ENCODE measurements around the gene CHRM5. TPM values are rescaled to one million over a fixed set of nuclear protein-coding genes. Genes with fewer than 3 reads are reported as not detected.
A peak's percentile ranks its signal among the peaks of the same experiment; 100 is the strongest.

Gene CHRM5
- polyA plus RNA-seq (2012; ENCODE audit: insufficient read length, low read depth): not detected

GRCh38 chr15:33968224-33968623 is at the start of gene CHRM5:
Gene CHRM5 (plus strand): TSS chr15:33968497. CDS start chr15:34062718, 94,221 bp downstream.
- TF ChIP-seq, protein P1, sequence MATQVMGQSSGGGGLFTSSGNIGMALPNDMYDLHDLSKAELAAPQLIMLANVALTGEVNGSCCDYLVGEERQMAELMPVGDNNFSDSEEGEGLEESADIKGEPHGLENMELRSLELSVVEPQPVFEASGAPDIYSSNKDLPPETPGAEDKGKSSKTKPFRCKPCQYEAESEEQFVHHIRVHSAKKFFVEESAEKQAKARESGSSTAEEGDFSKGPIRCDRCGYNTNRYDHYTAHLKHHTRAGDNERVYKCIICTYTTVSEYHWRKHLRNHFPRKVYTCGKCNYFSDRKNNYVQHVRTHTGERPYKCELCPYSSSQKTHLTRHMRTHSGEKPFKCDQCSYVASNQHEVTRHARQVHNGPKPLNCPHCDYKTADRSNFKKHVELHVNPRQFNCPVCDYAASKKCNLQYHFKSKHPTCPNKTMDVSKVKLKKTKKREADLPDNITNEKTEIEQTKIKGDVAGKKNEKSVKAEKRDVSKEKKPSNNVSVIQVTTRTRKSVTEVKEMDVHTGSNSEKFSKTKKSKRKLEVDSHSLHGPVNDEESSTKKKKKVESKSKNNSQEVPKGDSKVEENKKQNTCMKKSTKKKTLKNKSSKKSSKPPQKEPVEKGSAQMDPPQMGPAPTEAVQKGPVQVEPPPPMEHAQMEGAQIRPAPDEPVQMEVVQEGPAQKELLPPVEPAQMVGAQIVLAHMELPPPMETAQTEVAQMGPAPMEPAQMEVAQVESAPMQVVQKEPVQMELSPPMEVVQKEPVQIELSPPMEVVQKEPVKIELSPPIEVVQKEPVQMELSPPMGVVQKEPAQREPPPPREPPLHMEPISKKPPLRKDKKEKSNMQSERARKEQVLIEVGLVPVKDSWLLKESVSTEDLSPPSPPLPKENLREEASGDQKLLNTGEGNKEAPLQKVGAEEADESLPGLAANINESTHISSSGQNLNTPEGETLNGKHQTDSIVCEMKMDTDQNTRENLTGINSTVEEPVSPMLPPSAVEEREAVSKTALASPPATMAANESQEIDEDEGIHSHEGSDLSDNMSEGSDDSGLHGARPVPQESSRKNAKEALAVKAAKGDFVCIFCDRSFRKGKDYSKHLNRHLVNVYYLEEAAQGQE (IDR thresholded peaks at IDR 0.05; ENCODE audit: insufficient read depth in 1 of 2, low read depth in 2 of 2, low read length in 2 of 2): peak in 1 of 2 experiments; percentile 68; a peak in 2 of 4 replicates
- no peak for TF ChIP-seq SIN3A (IDR thresholded peaks at IDR 0.05; ENCODE audit: borderline replicate concordance, insufficient read depth, low read length)
- TF ChIP-seq POLR2AphosphoS5 (IDR thresholded peaks at IDR 0.05; ENCODE audit: low read depth, low read length): no peak

GRCh38 chr15:33923446-33923845 is 44.9 kb upstream of the CHRM5 start:
- TF ChIP-seq TAF1 (IDR thresholded peaks at IDR 0.05; ENCODE audit: borderline replicate concordance, insufficient read depth, low read length) (no peak), SIN3A (IDR thresholded peaks at IDR 0.05; ENCODE audit: borderline replicate concordance, insufficient read depth, low read length) (no peak), FOXP2 (optimal IDR thresholded peaks at IDR 0.05; ENCODE audit: borderline replicate concordance, extremely low read depth, extremely low read length, insufficient read depth) (no peak), POLR2AphosphoS5 (IDR thresholded peaks at IDR 0.05; ENCODE audit: low read depth, low read length) (no peak)
- TF ChIP-seq, protein P1 (IDR thresholded peaks at IDR 0.05; ENCODE audit: insufficient read depth in 1 of 2, low read depth in 2 of 2, low read length in 2 of 2): no peak

DNA sequence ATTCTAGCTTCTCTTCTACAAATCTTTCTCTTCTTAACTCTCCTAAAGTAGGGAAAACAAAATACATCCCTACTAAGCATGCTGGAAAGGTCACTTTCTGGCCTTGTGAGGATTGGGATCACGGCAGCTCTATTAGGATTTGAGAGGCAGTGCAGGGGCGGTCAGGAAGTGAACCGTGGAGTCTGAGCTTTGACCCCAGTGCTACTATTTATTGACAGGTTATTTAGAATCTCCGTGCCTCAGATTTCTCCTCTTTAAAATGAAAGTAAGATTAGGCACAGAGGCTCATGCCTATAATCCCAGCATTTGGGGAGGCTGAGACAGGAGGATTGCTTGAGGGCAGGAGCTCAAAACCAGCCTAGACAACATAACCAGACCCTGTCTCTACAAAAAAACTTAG is 42.0 kb upstream of the CHRM5 start:
- TF ChIP-seq FOXP2 (optimal IDR thresholded peaks at IDR 0.05; ENCODE audit: borderline replicate concordance, extremely low read depth, extremely low read length, insufficient read depth) (no peak), TAF1 (IDR thresholded peaks at IDR 0.05; ENCODE audit: borderline replicate concordance, insufficient read depth, low read length) (no peak), SIN3A (IDR thresholded peaks at IDR 0.05; ENCODE audit: borderline replicate concordance, insufficient read depth, low read length) (no peak), POLR2AphosphoS5 (IDR thresholded peaks at IDR 0.05; ENCODE audit: low read depth, low read length) (no peak)
- TF ChIP-seq, protein P1 (IDR thresholded peaks at IDR 0.05; ENCODE audit: insufficient read depth in 1 of 2, low read depth in 2 of 2, low read length in 2 of 2): no peak

DNA sequence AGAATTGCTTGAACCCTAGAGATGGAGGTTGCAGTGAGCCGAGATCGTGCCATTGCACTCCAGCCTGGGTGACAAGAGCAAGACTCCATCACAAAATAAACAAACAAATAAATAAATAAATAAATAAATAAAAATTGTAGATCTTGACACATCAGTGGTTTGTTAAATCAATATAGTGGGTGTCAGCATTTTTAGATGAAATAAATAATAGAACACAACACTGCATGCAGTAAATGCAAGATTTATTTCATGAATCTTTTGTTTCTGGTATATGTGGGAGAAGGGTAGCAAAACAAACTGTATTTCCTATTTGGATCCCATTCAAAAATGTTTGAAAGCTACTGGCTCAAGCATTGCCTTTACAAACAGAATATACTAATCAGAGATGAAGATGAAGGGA is 35.6 kb upstream of the CHRM5 start:
- TF ChIP-seq POLR2AphosphoS5 (IDR thresholded peaks at IDR 0.05; ENCODE audit: low read depth, low read length): no peak

- TF ChIP-seq SIN3A (IDR thresholded peaks at IDR 0.05; ENCODE audit: borderline replicate concordance, insufficient read depth, low read length) (no peak), TAF1 (IDR thresholded peaks at IDR 0.05; ENCODE audit: borderline replicate concordance, insufficient read depth, low read length) (no peak), FOXP2 (optimal IDR thresholded peaks at IDR 0.05; ENCODE audit: borderline replicate concordance, extremely low read depth, extremely low read length, insufficient read depth) (no peak), POLR2AphosphoS5 (IDR thresholded peaks at IDR 0.05; ENCODE audit: low read depth, low read length) (no peak)
- TF ChIP-seq, protein P1 (IDR thresholded peaks at IDR 0.05; ENCODE audit: insufficient read depth in 1 of 2, low read depth in 2 of 2, low read length in 2 of 2): no peak
Measured at GRCh38 chr15:33934396-33934795, 33.9 kb upstream of the CHRM5 start.

Measured in PFSK-1 (cell line).